WERI-Rb-1 (cell line): ENCODE measurements around the gene CHAT.

Source experiments
- DNase-seq: peaks from one replicate; pipeline ENCODE4 v3.0.0-alpha.2; 2020
- H3K27ac ChIP-seq: fragments of 250-450 bp; sonication (Bioruptor Pico); 2 replicates; pipeline ENCODE4 v1.5.1; 2020; ENCODE audit warnings: mild to moderate bottlenecking, moderate library complexity
- H3K27me3 ChIP-seq: fragments of 250-450 bp; sonication (Bioruptor Pico); 2 replicates; pipeline ENCODE4 v1.5.1; 2021; ENCODE audit warnings: mild to moderate bottlenecking, low read depth, moderate library complexity; ENCODE audit not compliant: insufficient read depth, severe bottlenecking
- H3K36me3 ChIP-seq: fragments of 250-450 bp; sonication (Bioruptor Pico); 2 replicates; pipeline ENCODE4 v1.5.1; 2020; ENCODE audit warnings: mild to moderate bottlenecking, moderate library complexity
- H3K4me3 ChIP-seq: 2 replicates; pipeline ENCODE4 v1.5.1; 2011; ENCODE audit warnings: low read depth, mild to moderate bottlenecking, control low read depth, low read length
- H3K9me3 ChIP-seq: fragments of 250-450 bp; sonication (Bioruptor Pico); 2 replicates; pipeline ENCODE4 v1.5.1; 2021; ENCODE audit warnings: mild to moderate bottlenecking, moderate library complexity; ENCODE audit not compliant: severe bottlenecking
- TF ChIP-seq, protein P1 (sequence below): IDR thresholded peaks from 2 replicates; pipeline ENCODE4 v1.5.1; 2011; ENCODE audit warnings: low read depth, mild to moderate bottlenecking, control low read depth, inconsistent platforms, low read length

CHAT gene

GRCh38 chr10:49595003-49595712 is 18.7 kb upstream of the CHAT start:
- TF ChIP-seq, protein P1, sequence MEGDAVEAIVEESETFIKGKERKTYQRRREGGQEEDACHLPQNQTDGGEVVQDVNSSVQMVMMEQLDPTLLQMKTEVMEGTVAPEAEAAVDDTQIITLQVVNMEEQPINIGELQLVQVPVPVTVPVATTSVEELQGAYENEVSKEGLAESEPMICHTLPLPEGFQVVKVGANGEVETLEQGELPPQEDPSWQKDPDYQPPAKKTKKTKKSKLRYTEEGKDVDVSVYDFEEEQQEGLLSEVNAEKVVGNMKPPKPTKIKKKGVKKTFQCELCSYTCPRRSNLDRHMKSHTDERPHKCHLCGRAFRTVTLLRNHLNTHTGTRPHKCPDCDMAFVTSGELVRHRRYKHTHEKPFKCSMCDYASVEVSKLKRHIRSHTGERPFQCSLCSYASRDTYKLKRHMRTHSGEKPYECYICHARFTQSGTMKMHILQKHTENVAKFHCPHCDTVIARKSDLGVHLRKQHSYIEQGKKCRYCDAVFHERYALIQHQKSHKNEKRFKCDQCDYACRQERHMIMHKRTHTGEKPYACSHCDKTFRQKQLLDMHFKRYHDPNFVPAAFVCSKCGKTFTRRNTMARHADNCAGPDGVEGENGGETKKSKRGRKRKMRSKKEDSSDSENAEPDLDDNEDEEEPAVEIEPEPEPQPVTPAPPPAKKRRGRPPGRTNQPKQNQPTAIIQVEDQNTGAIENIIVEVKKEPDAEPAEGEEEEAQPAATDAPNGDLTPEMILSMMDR: no peak
- no peak overlapping the region for H3K27ac ChIP-seq

DNA sequence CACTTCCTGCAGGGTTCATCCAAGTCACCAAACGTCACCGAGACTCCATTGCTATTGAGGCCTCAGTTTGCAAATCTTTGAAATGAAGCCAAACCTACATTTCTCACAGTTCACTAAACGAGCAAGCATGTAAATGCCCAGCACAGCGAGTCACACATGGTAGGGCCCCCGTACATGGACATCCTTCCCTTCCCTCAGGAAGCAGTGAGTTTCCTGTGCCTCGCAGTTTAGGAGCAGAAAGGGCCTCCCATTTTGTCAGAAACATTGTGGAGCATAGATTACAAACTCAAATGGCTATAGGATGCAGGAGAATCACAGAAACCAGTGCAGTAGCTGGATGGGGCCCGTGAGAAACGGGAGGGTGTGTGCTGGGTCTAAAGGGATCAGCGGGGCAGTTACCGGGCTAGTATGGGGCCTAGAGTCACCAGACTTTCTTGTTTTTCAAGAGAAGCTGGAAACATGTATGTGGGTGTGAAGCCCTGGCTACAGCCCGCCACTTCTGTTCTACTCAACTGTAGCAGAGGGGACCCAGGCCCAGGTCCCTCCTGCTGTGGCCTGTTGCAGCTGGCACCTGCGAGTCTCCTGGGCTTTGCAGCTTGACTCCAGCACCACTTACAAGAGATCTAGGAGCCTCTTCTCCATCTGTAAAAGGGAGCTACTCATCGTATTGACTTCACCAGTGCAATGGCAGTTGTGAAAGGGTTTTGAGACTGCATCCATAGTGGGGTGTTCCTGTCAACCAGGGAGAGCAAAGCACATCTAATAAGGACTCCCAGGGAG is 17.9 kb upstream of the CHAT start:
- TF ChIP-seq, protein P1: no peak
- H3K9me3 ChIP-seq: no peaks in the 10 kb centered on the region
- DNase-seq: no peak
- H3K4me3 ChIP-seq: no peak overlapping the region
- H3K27ac ChIP-seq: no peak overlapping the region
- H3K36me3 ChIP-seq: no peaks in the 10 kb centered on the region
- H3K27me3 ChIP-seq: no peaks in the 10 kb centered on the region

More at GRCh38 chr10:49595003-49595712, 18.7 kb upstream of the CHAT start:
- no peak for DNase-seq
- Histone ChIP-seq H3K36me3 (no peaks in the 10 kb centered on the region), H3K27me3 (no peaks in the 10 kb centered on the region), H3K9me3 (no peaks in the 10 kb centered on the region), H3K4me3 (no peak overlapping the region)

GRCh38 chr10:49596493-49596809 is 17.4 kb upstream of the CHAT start:
- TF ChIP-seq, protein P1: no peak
- H3K27ac ChIP-seq: no peak overlapping the region
- no peaks in the 10 kb centered on the region for H3K9me3 ChIP-seq
- no peak overlapping the region for H3K4me3 ChIP-seq
- DNase-seq: no peak
- no peaks in the 10 kb centered on the region for H3K36me3 ChIP-seq
- no peaks in the 10 kb centered on the region for H3K27me3 ChIP-seq

- Histone ChIP-seq H3K9me3 (no peaks in the 10 kb centered on the region), H3K36me3 (no peaks in the 10 kb centered on the region), H3K4me3 (no peak overlapping the region), H3K27me3 (no peaks in the 10 kb centered on the region), H3K27ac (no peak overlapping the region)
- no peak for DNase-seq
- TF ChIP-seq, protein P1: no peak
Observed at GRCh38 chr10:49596836-49597235, 17.0 kb upstream of the CHAT start.

DNA sequence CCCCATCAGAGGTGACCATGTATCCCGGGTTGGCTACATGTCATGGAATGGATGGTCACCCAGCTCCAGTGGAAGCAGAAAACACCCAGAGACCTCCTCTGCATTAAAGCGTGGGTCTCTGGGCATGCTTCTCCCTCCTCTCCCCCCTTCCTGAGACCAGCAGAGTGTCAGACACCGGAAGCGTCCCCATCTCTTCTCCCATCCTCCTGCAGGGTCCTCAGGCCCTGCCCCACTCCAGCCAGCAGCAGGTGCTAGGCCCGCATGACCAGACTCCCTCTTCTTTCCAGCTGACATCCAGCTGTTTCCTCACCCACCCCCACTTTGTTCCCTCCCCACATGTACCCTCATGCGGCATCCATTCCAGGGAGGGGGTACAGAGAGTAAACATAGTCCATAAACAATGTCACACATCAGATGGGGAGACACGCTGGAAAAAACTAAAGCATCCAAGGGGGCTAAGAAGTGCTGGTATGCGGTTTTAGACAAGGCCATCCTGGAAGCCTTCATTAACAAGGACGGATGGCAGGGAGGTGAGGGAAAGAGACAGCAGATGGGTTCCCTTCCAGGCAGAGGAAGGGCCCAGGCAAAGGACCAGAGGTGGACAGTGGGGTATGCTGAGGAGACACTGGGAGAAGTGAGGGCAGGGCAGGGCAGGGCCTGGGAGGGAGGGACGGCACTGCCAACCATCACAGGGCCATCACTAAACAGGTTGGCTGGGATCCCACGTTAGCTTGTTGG is 16.2 kb upstream of the CHAT start:
- no peaks in the 10 kb centered on the region for H3K9me3 ChIP-seq
- no peak overlapping the region for H3K27ac ChIP-seq
- no peak for DNase-seq
- H3K4me3 ChIP-seq: no peak overlapping the region
- TF ChIP-seq, protein P1: no peak
- no peaks in the 10 kb centered on the region for H3K27me3 ChIP-seq
- no peaks in the 10 kb centered on the region for H3K36me3 ChIP-seq
